22Rv1 (cell line): Measurements from ENCODE around the gene TMEM25.

Experiments used
- CTCF ChIP-seq: fragments of 450-650 bp; IDR thresholded peaks from 2 replicates; pipeline ENCODE4 v1.5.1; 2017; ENCODE audit warnings: mild to moderate bottlenecking
- ZFX ChIP-seq: fragments of 450-650 bp; IDR thresholded peaks from 2 replicates; pipeline ENCODE4 v1.6.1; 2017; ENCODE audit warnings: antibody characterized with exemption, borderline replicate concordance

GRCh38 chr11:118521892-118522311, 9.1 kb upstream of the TMEM25 start:
- TF ChIP-seq CTCF (no peak), ZFX (no peak)
